ENCODE results near the gene OTOP2.

The OTOP2 gene

DNA sequence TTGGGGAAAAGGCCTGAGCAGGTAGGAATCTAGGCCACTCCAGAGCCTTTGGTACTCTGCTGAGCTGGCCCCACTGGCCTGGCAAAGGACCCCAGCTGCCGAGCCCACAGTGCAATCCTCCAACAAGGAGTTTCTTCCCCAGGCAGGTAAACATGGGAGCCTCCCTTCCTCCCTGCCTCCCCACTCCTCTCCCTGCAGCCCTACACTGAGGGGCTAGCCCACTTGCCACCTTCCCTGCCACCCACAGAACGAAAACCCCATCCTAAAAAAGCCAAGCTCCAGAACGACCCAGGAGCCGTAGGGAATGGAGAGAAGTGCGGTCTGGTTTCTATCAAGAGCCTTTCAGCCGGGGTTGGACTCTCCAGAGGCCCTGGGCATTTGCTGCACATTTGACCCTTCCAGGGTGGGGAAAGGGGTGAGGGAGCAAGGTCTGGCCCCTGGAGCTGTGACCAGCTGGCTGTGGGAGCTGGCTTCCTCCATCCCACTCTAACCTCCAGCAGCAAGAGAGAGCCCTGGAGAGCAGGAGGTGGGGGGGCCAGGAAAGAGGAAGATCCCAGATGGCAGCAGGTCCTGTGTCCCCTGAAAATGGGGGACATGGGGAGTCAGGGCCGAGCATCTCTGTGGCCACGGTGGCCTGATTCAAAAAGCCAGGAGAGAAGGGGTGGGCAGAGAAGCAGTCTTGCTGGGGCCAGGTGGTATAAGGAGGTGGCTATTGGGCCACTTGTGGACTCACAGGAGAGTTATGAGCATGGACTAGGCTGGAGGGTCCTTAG is 47.2 kb downstream of the OTOP2 start:
- Histone ChIP-seq H3K4me3 (ENCODE audit: insufficient read depth, low read depth, low read length, poor library complexity, severe bottlenecking) (peak overlapping the region; percentile 78), H3K9me3 (ENCODE audit: control insufficient read depth, low read length) (no peaks in the 10 kb centered on the region), H3K36me3 (ENCODE audit: control insufficient read depth, insufficient read depth, low read length) (no peaks in the 10 kb centered on the region), H3K27ac (ENCODE audit: insufficient read depth, low read length, poor library complexity, severe bottlenecking) (no peak overlapping the region), H3K4me1 (ENCODE audit: control insufficient read depth, insufficient read depth, low read length, poor library complexity, severe bottlenecking) (peaks cover 10% of the 10 kb centered on the region), H3K27me3 (replicated peaks; ENCODE audit: control insufficient read depth, insufficient read depth, low read length, poor library complexity, severe bottlenecking) (no peaks in the 10 kb centered on the region)
- DNase-seq: no peak

DNA sequence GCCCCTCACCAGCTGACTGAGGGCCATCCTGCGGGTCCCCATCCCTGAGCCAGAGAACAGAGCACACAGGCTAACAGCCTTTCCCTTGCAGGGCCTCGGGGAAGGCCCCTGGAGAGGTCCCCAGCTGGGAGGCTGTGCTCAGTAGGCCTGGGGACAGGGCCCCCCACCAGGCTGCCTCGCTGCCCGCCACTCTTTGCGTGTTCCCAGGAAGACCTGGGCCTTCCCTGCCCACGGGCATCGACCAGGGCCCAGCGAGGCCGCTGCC is 47.7 kb downstream of the OTOP2 start:
- DNase-seq: no peak

DNA sequence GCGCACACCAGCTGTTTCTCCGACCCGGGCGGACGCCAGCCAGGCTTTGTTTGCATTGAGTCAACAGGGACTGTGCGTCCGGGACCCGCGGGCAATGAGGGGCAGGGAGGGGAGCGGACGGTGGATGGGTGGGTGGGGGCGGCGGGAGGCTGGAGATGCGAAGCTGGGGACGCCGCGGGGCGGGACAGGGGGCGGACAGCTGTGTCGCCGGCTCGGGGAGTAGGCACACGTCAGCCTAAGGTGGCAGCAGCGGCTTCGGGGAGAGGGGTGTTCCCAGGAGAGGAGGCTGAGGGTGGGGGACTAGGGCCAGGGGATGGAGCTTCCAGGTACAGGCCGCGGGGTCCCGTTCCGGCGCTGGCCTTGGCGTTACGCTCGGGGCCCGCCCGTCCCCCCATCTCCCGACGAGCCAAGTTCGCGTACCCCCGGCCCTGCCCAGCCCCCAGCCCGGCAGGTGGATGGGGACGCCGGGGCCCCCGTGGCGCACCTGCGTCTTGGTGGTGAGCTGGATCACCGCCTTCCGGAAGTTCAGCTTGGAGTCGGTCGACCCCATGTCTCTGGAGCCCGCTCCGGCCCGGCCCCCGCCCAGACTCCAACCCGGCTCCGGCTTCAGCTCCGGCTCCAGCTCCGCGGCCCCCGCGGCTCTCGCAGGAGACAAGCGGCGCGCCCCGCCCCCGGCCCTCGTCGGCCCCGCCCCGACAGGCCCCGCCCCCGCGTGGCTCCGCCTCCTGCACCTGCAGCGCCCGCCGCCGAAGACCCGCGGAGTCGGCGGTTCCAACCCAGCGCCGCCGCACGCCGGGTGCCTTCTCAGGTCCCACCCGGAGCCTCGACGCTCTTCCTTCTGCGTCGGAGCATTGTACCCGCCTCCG is 48.3 kb downstream of the OTOP2 start, which contains the start of gene HID1:
TSS of gene HID1 (minus strand) at position 653 of the 866 bp plus-strand sequence. CDS start at position 550, 103 bp downstream.
- Histone ChIP-seq H3K27me3 (replicated peaks; ENCODE audit: control insufficient read depth, insufficient read depth, low read length, poor library complexity, severe bottlenecking) (no peaks in the 10 kb centered on the region), H3K4me3 (ENCODE audit: insufficient read depth, low read depth, low read length, poor library complexity, severe bottlenecking) (peak within 1 kb of the TSS; percentile 78)

More for the DNA sequence above, 47.7 kb downstream of the OTOP2 start:
- Histone ChIP-seq H3K4me1 (ENCODE audit: control insufficient read depth, insufficient read depth, low read length, poor library complexity, severe bottlenecking) (peaks cover 10% of the 10 kb centered on the region), H3K9me3 (ENCODE audit: control insufficient read depth, low read length) (no peaks in the 10 kb centered on the region), H3K4me3 (ENCODE audit: insufficient read depth, low read depth, low read length, poor library complexity, severe bottlenecking) (peak overlapping the region; percentile 78), H3K36me3 (ENCODE audit: control insufficient read depth, insufficient read depth, low read length) (no peaks in the 10 kb centered on the region), H3K27ac (ENCODE audit: insufficient read depth, low read length, poor library complexity, severe bottlenecking) (no peak overlapping the region), H3K27me3 (replicated peaks; ENCODE audit: control insufficient read depth, insufficient read depth, low read length, poor library complexity, severe bottlenecking) (no peaks in the 10 kb centered on the region)

DNA sequence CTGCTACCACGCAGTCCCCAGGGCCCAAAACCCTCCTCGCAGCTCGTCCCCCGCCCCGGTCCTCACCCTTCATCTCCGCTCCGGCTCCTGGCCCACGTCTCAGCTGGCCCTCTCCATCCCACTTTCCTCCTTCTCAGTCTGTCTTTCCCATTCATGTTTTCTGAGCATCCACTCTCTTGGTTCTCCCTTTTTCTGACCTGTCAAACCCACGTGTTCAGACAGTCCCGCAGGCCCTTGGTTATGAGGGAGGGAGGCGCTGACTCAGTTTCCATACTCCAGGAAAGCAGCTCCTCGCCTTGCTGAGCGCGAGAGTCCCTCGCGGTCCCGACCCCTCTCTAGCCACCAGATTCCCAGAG is 48.9 kb downstream of the OTOP2 start:
- DNase-seq: no peak
- H3K36me3 ChIP-seq (ENCODE audit: control insufficient read depth, insufficient read depth, low read length): no peaks in the 10 kb centered on the region
- no peaks in the 10 kb centered on the region for H3K9me3 ChIP-seq (ENCODE audit: control insufficient read depth, low read length)
- no peaks in the 10 kb centered on the region for H3K27me3 ChIP-seq (replicated peaks; ENCODE audit: control insufficient read depth, insufficient read depth, low read length, poor library complexity, severe bottlenecking)
- peaks cover 10% of the 10 kb centered on the region for H3K4me1 ChIP-seq (ENCODE audit: control insufficient read depth, insufficient read depth, low read length, poor library complexity, severe bottlenecking)
- peak overlapping the region; percentile 78 for H3K4me3 ChIP-seq (ENCODE audit: insufficient read depth, low read depth, low read length, poor library complexity, severe bottlenecking)
- no peak overlapping the region for H3K27ac ChIP-seq (ENCODE audit: insufficient read depth, low read length, poor library complexity, severe bottlenecking)

More for the DNA sequence above, 48.3 kb downstream of the OTOP2 start, which contains the start of gene HID1:
- peak; percentile 76 to 78 (median 78) for DNase-seq
- Histone ChIP-seq H3K9me3 (ENCODE audit: control insufficient read depth, low read length) (no peaks in the 10 kb centered on the region), H3K4me1 (ENCODE audit: control insufficient read depth, insufficient read depth, low read length, poor library complexity, severe bottlenecking) (peaks cover 10% of the 10 kb centered on the region), H3K36me3 (ENCODE audit: control insufficient read depth, insufficient read depth, low read length) (no peaks in the 10 kb centered on the region), H3K27ac (ENCODE audit: insufficient read depth, low read length, poor library complexity, severe bottlenecking) (no peak within 1 kb of the TSS)

DNA sequence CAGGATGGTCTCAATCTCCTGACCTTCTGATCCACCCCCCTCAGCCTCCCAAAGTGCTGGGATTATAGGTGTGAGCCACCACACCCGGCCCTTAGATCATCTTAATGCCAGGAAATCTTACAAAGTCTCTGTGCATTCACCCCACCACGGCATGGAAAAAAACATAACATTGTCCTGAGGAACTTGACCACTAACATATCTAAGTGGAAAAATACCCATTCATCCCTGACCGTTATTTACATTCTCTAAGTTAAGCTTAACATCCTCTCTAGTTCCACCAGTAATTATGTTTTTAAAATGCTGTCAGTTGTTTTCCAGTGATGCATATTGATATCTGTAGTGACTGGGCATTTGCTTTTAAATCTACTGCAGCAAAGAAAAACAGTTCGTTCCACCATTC is 51.9 kb downstream of the OTOP2 start:
- Histone ChIP-seq H3K4me3 (ENCODE audit: insufficient read depth, low read depth, low read length, poor library complexity, severe bottlenecking) (no peak overlapping the region), H3K4me1 (ENCODE audit: control insufficient read depth, insufficient read depth, low read length, poor library complexity, severe bottlenecking) (peaks cover 11% of the 10 kb centered on the region), H3K9me3 (ENCODE audit: control insufficient read depth, low read length) (no peaks in the 10 kb centered on the region), H3K36me3 (ENCODE audit: control insufficient read depth, insufficient read depth, low read length) (no peaks in the 10 kb centered on the region), H3K27ac (ENCODE audit: insufficient read depth, low read length, poor library complexity, severe bottlenecking) (no peak overlapping the region), H3K27me3 (replicated peaks; ENCODE audit: control insufficient read depth, insufficient read depth, low read length, poor library complexity, severe bottlenecking) (no peaks in the 10 kb centered on the region)
- DNase-seq: no peak

DNA sequence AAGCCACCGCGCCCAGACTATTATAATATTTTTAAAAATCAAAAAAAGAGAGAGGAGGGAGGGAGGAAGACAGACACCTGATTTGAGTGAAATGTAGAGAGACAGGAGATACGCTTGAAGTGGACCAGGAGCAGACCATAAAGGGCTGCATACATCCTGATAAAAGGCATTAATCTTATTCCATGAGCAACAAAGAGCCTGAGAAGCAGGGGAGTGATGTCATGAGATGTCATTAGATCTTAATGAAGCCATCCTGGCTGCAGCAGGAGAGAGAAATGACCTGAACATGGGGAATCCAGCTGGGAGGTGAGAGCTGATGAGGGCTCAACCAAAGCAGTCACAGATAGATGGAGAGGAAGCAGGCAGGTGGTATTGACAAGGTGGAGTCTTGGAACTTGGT is 53.7 kb downstream of the OTOP2 start:
- H3K4me1 ChIP-seq (ENCODE audit: control insufficient read depth, insufficient read depth, low read length, poor library complexity, severe bottlenecking): peaks cover 22% of the 10 kb centered on the region
- no peak overlapping the region for H3K4me3 ChIP-seq (ENCODE audit: insufficient read depth, low read depth, low read length, poor library complexity, severe bottlenecking)
- H3K27me3 ChIP-seq (replicated peaks; ENCODE audit: control insufficient read depth, insufficient read depth, low read length, poor library complexity, severe bottlenecking): no peaks in the 10 kb centered on the region
- no peaks in the 10 kb centered on the region for H3K36me3 ChIP-seq (ENCODE audit: control insufficient read depth, insufficient read depth, low read length)
- no peak for DNase-seq
- H3K9me3 ChIP-seq (ENCODE audit: control insufficient read depth, low read length): no peaks in the 10 kb centered on the region
- H3K27ac ChIP-seq (ENCODE audit: insufficient read depth, low read length, poor library complexity, severe bottlenecking): no peak overlapping the region

DNA sequence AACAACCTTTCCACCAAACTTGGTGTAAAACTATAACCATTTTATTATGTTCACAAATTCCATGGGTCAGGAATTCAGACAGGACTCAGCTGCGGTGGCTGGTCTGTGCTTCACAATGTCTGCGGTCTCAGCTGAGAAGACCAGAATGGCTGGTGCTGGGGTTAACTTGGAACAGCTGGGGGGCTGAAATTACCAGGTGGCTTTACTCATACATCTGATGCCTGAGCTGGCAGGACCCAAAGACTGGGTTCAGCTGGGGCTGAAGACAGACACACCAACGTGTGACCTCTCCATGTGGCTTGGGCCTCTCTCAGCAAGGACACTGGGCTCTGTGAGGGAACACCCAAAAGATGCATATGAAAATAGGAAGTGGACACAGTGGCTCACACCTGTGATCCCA is 54.2 kb downstream of the OTOP2 start:
- Histone ChIP-seq H3K9me3 (ENCODE audit: control insufficient read depth, low read length) (no peaks in the 10 kb centered on the region), H3K27ac (ENCODE audit: insufficient read depth, low read length, poor library complexity, severe bottlenecking) (no peak overlapping the region)

DNA sequence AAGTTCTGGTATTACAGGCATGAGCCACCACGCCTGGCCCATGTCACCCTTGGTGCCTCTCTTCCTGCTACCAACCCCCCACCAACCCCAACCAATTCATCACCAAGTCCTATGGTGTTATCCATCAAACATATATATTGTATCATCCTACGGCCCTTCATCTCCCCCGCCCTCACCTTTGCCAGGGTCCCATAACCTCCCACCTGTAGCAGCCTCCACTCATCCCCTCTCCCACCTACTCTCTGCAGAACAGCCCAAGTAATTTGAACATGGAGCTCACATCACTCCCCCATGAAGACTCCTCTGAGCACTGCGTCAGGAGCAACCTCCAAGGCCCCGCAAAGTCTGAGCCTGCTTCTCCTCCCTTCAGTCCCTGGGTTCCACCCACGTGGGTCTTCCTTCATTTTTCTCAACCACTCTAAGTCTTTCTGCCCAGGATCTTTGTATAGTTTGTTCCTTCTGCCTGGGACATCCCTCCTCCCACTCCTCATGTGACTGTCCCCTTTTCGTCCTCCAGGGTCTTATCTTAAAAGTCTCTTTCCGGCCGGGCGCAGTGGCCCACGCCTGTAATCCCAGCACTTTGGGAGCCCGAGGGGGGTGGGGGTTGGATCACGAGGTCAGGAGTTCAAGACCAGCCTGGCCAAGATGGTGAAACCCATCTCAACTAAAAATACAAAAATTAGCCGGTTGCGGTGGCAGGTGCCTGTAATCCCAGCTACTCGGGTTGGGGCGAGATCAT is 55.5 kb downstream of the OTOP2 start:
- H3K36me3 ChIP-seq (ENCODE audit: control insufficient read depth, insufficient read depth, low read length): no peaks in the 10 kb centered on the region

More for the DNA sequence above, 54.2 kb downstream of the OTOP2 start:
- Histone ChIP-seq H3K4me3 (ENCODE audit: insufficient read depth, low read depth, low read length, poor library complexity, severe bottlenecking) (no peak overlapping the region), H3K4me1 (ENCODE audit: control insufficient read depth, insufficient read depth, low read length, poor library complexity, severe bottlenecking) (peaks cover 18% of the 10 kb centered on the region), H3K27me3 (replicated peaks; ENCODE audit: control insufficient read depth, insufficient read depth, low read length, poor library complexity, severe bottlenecking) (no peaks in the 10 kb centered on the region), H3K36me3 (ENCODE audit: control insufficient read depth, insufficient read depth, low read length) (no peaks in the 10 kb centered on the region)
- DNase-seq: no peak

DNA sequence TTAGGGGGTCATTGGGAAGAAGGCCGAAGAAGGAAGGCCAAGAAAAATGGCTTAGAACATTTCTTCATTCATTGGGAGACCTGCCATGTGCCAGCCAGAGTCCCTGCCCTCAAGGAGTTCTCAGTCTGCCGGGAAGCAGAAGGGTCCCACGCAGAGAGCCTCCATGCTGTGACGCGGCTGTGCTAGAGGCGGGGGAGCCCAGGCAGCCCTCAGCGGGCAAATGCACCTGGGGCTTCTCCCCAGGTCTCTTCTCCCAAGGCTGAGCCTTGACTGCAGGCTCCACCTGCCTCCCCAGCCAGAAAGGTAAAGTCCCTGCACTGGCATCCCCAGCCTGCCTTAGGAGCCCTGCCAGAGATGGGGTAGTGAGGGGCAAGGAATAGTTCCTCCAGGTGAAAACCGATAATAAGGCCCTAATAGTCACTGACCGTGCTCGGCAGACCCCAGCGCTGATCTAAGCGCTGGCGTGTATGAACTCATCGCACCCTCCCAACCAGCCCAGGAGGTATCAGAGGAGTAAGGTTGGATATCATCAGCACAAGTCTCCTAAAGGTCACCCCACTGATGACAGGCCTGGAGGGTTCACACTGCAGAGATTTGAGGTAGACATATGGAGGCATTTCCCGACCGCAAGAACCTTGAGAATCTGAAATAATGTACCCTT is 57.4 kb downstream of the OTOP2 start:
- Histone ChIP-seq H3K36me3 (ENCODE audit: control insufficient read depth, insufficient read depth, low read length) (no peaks in the 10 kb centered on the region), H3K4me1 (ENCODE audit: control insufficient read depth, insufficient read depth, low read length, poor library complexity, severe bottlenecking) (peaks cover 18% of the 10 kb centered on the region), H3K27ac (ENCODE audit: insufficient read depth, low read length, poor library complexity, severe bottlenecking) (peak overlapping the region; percentile 48), H3K9me3 (ENCODE audit: control insufficient read depth, low read length) (no peaks in the 10 kb centered on the region), H3K4me3 (ENCODE audit: insufficient read depth, low read depth, low read length, poor library complexity, severe bottlenecking) (peak overlapping the region; percentile 56), H3K27me3 (replicated peaks; ENCODE audit: control insufficient read depth, insufficient read depth, low read length, poor library complexity, severe bottlenecking) (no peaks in the 10 kb centered on the region)
- DNase-seq: no peak

More for the DNA sequence above, 55.5 kb downstream of the OTOP2 start:
- peaks cover 18% of the 10 kb centered on the region for H3K4me1 ChIP-seq (ENCODE audit: control insufficient read depth, insufficient read depth, low read length, poor library complexity, severe bottlenecking)
- no peak overlapping the region for H3K27ac ChIP-seq (ENCODE audit: insufficient read depth, low read length, poor library complexity, severe bottlenecking)
- no peak overlapping the region for H3K4me3 ChIP-seq (ENCODE audit: insufficient read depth, low read depth, low read length, poor library complexity, severe bottlenecking)
- DNase-seq: no peak
- H3K9me3 ChIP-seq (ENCODE audit: control insufficient read depth, low read length): no peaks in the 10 kb centered on the region
- no peaks in the 10 kb centered on the region for H3K27me3 ChIP-seq (replicated peaks; ENCODE audit: control insufficient read depth, insufficient read depth, low read length, poor library complexity, severe bottlenecking)
